SU-DHL-6 (cell line): Measurements from ENCODE around the gene CCDC157.

Experiments
- CTCF ChIP-seq: fragments of 200-600 bp; sonication (generic); IDR thresholded peaks from one replicate; pipeline ENCODE4 v1.5.1; 2017; ENCODE audit warnings: antibody characterized with exemption, mild to moderate bottlenecking, low read length, moderate library complexity; ENCODE audit not compliant: insufficient read depth, poor library complexity, severe bottlenecking
- EZH2phosphoT487 ChIP-seq: fragments of 200-600 bp; sonication (generic), shearing (Covaris generic); conservative IDR thresholded peaks from 2 replicates; pipeline ENCODE4 v1.6.1; 2018; ENCODE audit warnings: mild to moderate bottlenecking, antibody characterized with exemption, low read length, moderate library complexity, mixed read lengths

DNA sequence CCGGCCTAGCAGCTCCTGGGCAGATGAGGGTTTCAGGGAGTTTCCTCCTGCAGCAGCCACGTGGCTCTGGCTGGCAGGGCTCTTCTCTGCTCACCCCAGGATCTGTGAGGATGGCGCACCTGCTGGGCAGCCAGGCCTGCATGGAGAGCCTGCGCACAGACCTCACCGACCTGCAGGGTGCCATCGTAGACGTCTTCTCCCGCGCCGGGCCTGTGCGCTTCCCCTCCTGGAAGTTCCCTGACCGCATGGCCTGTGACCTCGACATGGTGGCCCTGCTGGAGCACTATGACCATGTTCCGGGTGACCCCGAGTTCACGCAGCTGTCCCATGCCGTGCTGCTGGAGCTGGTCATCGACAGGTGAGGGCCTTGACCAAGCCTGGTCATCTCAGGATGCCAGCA, 9.1 kb downstream of the CCDC157 start:
- no peak for TF ChIP-seq CTCF
- no peak for TF ChIP-seq EZH2phosphoT487
